Measurements from ENCODE around the gene RRM2.

DNA sequence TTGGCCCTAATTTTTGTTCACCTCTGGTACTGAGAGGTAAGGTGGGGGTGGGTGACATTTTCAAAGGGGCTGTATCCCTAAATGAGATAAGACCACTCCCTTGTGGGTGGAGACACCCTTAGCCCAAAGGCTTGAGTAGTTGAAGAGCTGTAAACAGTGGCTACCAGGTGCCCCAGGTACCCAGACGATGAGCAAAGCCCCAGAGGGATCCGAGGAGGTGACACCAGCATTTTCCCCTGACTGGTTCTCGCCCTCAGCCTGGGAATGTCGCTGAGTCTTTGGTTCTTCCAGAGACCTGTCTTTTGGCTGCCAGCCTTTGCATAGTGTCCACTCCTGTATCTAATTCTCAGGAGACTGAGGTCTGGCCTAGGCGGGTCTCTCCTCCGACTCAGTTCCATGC lies 36.5 kb downstream of the RRM2 start:
- TF ChIP-seq EZH2 (IDR thresholded peaks at IDR 0.05; ENCODE audit: low read depth, unreplicated experiment): no peak
- TF ChIP-seq, protein P1, sequence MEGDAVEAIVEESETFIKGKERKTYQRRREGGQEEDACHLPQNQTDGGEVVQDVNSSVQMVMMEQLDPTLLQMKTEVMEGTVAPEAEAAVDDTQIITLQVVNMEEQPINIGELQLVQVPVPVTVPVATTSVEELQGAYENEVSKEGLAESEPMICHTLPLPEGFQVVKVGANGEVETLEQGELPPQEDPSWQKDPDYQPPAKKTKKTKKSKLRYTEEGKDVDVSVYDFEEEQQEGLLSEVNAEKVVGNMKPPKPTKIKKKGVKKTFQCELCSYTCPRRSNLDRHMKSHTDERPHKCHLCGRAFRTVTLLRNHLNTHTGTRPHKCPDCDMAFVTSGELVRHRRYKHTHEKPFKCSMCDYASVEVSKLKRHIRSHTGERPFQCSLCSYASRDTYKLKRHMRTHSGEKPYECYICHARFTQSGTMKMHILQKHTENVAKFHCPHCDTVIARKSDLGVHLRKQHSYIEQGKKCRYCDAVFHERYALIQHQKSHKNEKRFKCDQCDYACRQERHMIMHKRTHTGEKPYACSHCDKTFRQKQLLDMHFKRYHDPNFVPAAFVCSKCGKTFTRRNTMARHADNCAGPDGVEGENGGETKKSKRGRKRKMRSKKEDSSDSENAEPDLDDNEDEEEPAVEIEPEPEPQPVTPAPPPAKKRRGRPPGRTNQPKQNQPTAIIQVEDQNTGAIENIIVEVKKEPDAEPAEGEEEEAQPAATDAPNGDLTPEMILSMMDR (conservative IDR thresholded peaks at IDR 0.05; ENCODE audit: low read depth in 2 of 2): no peak
- TF ChIP-seq EZH2phosphoT487 (IDR thresholded peaks at IDR 0.05; ENCODE audit: unreplicated experiment): no peak
- TF ChIP-seq ZNF114 (CRISPR knock-in tag; IDR thresholded peaks at IDR 0.05): no peak
- TF ChIP-seq CREB1 (CRISPR knock-in tag; IDR thresholded peaks at IDR 0.05; ENCODE audit: low read depth): no peak
